Pancreas (tissue), 10 donors: Measurements from ENCODE around the gene GFRA1. TPM values are rescaled to one million over a fixed set of nuclear protein-coding genes. Genes with fewer than 3 reads are reported as not detected.

Source experiments
- ATAC-seq, 4 donors: fragments of 200-7000 bp; cut with Tn5 transposase; one replicate each; pipeline versions ENCODE4 v1.8.0 to v1.9.1; 2020; ENCODE audit warnings: mild to moderate bottlenecking in 4 of 4, moderate library complexity in 4 of 4
- DNase-seq, 6 donors: peaks; one replicate each; pipeline ENCODE4 v3.0.0-alpha.2; 2020
- FAIRE-seq: peaks from 2 replicates; lab custom pipeline; 2012; peaks lifted over from hg19 to GRCh38; lab: Jason Lieb, UNC
- H3K27ac ChIP-seq, 4 donors: fragments of 200-600 bp; sonication (generic); 1 replicate in 3 of 4; 2 replicates in 1 of 4; pipeline versions ENCODE4 v1.5.0 to v1.8.0; 2020
- H3K27me3 ChIP-seq, 4 donors: fragments of 200-600 bp; one replicate each; pipeline ENCODE4 v1.8.0; 2021
- H3K36me3 ChIP-seq, 3 donors: fragments of 200-600 bp; sonication (generic) in 1 of 3; one replicate each; pipeline versions ENCODE4 v1.5.0 to v1.8.0; 2020 to 2021
- H3K4me1 ChIP-seq, 3 donors: fragments of 200-600 bp; one replicate each; pipeline ENCODE4 v1.8.0; 2021
- H3K4me3 ChIP-seq, 4 donors: fragments of 200-600 bp; sonication (generic) in 2 of 4; one replicate each; pipeline versions ENCODE4 v1.5.0 to v1.8.0; 2020 to 2021
- H3K9me3 ChIP-seq, 4 donors: fragments of 200-600 bp; one replicate each; pipeline ENCODE4 v1.8.0; 2021
- WGBS, 2 donors: extraction: QIAGEN DNeasy Blood & Tissue Kit; methylation state at CpG; one replicate each; pipeline ENCODE4 v1.1.7; 2013; 5-methylcytosine and 5-hydroxymethylcytosine counted together
- intact Hi-C, 3 donors: fragments of 100-400 bp; cut with DNase I; formaldehyde crosslinking; loops; one replicate each; pipeline versions ENCODE4 v1.11.1 to v1.14.2; 2022
- polyA plus RNA-seq, 2 donors: library from polyadenylated mRNA; stranded (reverse); fragments of 200-250 nt; gene quantifications; one replicate each; pipeline ENCODE4 v1.2.3, GENCODE V29; 2013
- total RNA-seq, 6 donors: library from RNA; stranded (reverse); fragmentation: NEBNext Ultra II Directional in 4 of 6; extraction: Animal tissue kit (Norgen Biotek cat#: 25700) in 4 of 6; gene quantifications; one replicate each; pipeline versions ENCODE4 v1.2.1 to v1.2.4, GENCODE V29; 2021 to 2023
- TF ChIP-seq, protein P1 (sequence below), 4 donors: fragments of 200-600 bp; sonication (generic) in 3 of 4; IDR thresholded peaks; one replicate each; pipeline versions ENCODE4 v1.5.0 to v1.8.0; 2021; ENCODE audit warnings: antibody characterized with exemption in 4 of 4
- donor health status: healthy with polysubstance abuse.
- donor health status: DM: no; HTN: no; CAD: no; lungs with moderate emphysema.
- donor health status: DM: no; HTN: no; CAD: no.
- donor health status: control.
- donor health status: control.
- donor health status: Bipolar disorder and iron deficiency.
- donor health status: DM: yes; HTN: yes; CAD: no.
- donor health status: DM: no; HTN: no; CAD: no.
- donor health status: DM: no; HTN: no; CAD: no.
- donor health status: DM: yes; HTN: yes; CAD: no.

Gene GFRA1
- total and polyA plus RNA-seq, 8 donors = 0.61 to 4.4 (median 1.3) TPM

GRCh38 chr10:116113721-116114501, 159.1 kb downstream of the GFRA1 start:
- DNase-seq (no peak), ATAC-seq (no peak), FAIRE-seq (no peak)
- Histone ChIP-seq H3K27ac (no peak overlapping the region), H3K9me3 (no peaks in the 10 kb centered on the region), H3K27me3 (no peaks in the 10 kb centered on the region), H3K36me3 (no peaks in the 10 kb centered on the region), H3K4me1 (no peaks in the 10 kb centered on the region), H3K4me3 (no peak overlapping the region)
- WGBS, 2 donors = 87 to 91% methylated on average over 16 of the region's 16 CpGs
- intact Hi-C loops = no loop called here
- TF ChIP-seq, protein P1, sequence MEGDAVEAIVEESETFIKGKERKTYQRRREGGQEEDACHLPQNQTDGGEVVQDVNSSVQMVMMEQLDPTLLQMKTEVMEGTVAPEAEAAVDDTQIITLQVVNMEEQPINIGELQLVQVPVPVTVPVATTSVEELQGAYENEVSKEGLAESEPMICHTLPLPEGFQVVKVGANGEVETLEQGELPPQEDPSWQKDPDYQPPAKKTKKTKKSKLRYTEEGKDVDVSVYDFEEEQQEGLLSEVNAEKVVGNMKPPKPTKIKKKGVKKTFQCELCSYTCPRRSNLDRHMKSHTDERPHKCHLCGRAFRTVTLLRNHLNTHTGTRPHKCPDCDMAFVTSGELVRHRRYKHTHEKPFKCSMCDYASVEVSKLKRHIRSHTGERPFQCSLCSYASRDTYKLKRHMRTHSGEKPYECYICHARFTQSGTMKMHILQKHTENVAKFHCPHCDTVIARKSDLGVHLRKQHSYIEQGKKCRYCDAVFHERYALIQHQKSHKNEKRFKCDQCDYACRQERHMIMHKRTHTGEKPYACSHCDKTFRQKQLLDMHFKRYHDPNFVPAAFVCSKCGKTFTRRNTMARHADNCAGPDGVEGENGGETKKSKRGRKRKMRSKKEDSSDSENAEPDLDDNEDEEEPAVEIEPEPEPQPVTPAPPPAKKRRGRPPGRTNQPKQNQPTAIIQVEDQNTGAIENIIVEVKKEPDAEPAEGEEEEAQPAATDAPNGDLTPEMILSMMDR (IDR thresholded peaks at IDR 0.05) = no peak

DNA sequence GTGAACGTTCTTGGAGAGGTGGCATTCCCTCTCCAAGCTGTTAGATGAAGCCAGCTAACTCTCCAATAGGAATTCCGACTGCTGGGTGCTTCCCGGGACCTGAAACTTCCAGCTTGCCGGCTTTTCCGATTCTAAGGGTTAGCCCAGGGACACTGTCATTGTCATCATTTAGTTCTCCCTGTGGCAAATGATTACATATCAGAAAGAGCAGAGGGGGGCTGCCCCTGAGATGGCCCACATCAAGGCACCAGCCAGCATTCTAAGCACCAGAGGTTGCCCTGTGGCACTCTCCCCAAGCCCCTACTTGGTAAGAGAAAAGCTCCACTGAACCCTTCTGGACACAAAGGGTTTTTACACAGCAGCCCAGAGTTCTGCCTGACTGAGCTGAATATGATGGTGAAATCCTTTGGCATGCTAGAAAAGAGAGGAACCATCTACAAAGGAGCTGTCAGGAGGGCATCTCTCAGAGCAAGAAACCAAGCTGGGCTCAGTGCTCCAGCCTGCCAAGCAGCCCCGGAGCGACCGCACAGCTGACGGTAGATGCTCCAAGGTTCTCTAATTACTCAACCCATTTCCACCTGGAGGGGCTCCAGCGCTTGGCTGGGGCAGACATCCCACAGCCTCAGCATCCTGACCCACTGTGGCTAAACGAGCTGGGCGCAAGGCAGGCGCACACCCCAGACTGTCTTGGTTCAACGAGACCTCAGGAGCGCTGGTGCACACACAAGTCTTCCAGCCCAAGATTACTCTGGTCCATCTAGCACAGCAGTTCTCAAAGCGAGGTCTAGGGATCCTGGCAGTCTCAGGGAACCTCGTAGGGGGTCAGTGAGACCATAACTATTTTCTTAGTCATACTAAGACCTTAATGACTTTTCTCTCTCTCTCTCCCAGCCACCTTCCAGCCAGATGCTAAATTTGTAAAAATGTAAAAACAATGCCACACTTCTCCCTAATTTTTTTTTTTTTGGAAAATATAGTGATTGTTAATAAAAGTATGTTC, 160.5 kb downstream of the GFRA1 start:
- peaks cover 0 to 11% (median 0%) of the 10 kb centered on the region in 3 donors for H3K4me1 ChIP-seq
- H3K36me3 ChIP-seq = no peaks in the 10 kb centered on the region
- DNase-seq (no peak), ATAC-seq (no peak), FAIRE-seq (no peak)
- TF ChIP-seq, protein P1 (IDR thresholded peaks at IDR 0.05) = no peak
- WGBS, 2 donors = 87 to 91% methylated on average over 17 of the region's 17 CpGs
- intact Hi-C loops = no loop called here
- no peaks in the 10 kb centered on the region for H3K27me3 ChIP-seq
- H3K9me3 ChIP-seq = no peaks in the 10 kb centered on the region
- H3K27ac ChIP-seq = no peak overlapping the region
- H3K4me3 ChIP-seq = no peak overlapping the region

GRCh38 chr10:116111483-116112095, 161.4 kb downstream of the GFRA1 start:
- WGBS, 2 donors = 84% methylated on average over 9 to 11 of the region's 11 CpGs
- no peaks in the 10 kb centered on the region for H3K27me3 ChIP-seq
- H3K4me3 ChIP-seq = no peak overlapping the region
- H3K27ac ChIP-seq = no peak overlapping the region
- H3K9me3 ChIP-seq = no peaks in the 10 kb centered on the region
- H3K4me1 ChIP-seq = peaks cover 0 to 12% (median 0%) of the 10 kb centered on the region in 3 donors
- no peak for FAIRE-seq
- TF ChIP-seq, protein P1 (IDR thresholded peaks at IDR 0.05) = no peak
- H3K36me3 ChIP-seq = no peaks in the 10 kb centered on the region
- intact Hi-C loops = no loop called here
- DNase-seq = no peak
- no peak for ATAC-seq

DNA sequence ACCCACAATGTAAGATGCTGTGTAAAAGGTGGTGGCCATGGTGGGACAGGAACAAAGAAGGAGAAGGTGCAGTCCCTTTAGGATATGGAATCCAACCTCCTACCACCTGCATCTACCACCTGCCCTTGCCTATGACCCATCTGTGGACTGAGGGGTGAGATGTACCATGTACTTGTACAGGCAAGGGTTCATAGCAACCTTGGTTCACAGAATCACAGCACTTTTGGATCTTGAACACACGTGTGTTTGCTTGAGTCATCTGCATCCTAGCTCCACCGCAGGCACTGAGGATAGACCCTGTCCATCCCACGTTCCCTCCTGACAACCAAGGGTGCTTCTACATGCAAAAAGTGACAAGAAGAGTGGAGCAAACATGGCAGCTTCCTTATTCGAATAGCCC, 162.3 kb downstream of the GFRA1 start:
- H3K27me3 ChIP-seq = no peaks in the 10 kb centered on the region
- no peaks in the 10 kb centered on the region for H3K36me3 ChIP-seq
- no peaks in the 10 kb centered on the region for H3K9me3 ChIP-seq
- no peak for FAIRE-seq
- H3K4me1 ChIP-seq = peaks cover 0 to 12% (median 0%) of the 10 kb centered on the region in 3 donors
- H3K4me3 ChIP-seq = no peak overlapping the region
- no peak overlapping the region for H3K27ac ChIP-seq
- ATAC-seq = no peak
- DNase-seq = peak in 1 of 6 donors; percentile 1
- intact Hi-C loops = no loop called here
- 93 to 96% methylated on average over 4 of the region's 4 CpGs for WGBS, 2 donors
- TF ChIP-seq, protein P1 (IDR thresholded peaks at IDR 0.05) = no peak
